Keratinocyte (primary cell): ENCODE data around the gene DHTKD1. TPM values are rescaled to one million over a fixed set of nuclear protein-coding genes. Genes with fewer than 3 reads are reported as not detected.

Experiments
- DNase-seq: peaks from one replicate; pipeline ENCODE4 v3.0.0-alpha.2; 2011; ENCODE audit warnings: low read depth, missing footprints, low spot score
- FAIRE-seq: peaks from 2 replicates; lab custom pipeline; 2011; peaks lifted over from hg19 to GRCh38; lab: Jason Lieb, UNC
- H2AFZ ChIP-seq: 2 replicates; pipeline ENCODE4 v1.6.0; 2012; ENCODE audit warnings: low read length, control low read depth, inconsistent platforms; ENCODE audit not compliant: control insufficient read depth
- H3K27ac ChIP-seq: 2 replicates; pipeline ENCODE4 v1.5.1; 2011; ENCODE audit warnings: low read length; ENCODE audit not compliant: control insufficient read depth, insufficient read depth
- H3K27me3 ChIP-seq: 3 replicates; pipeline ENCODE4 v1.6.0; 2011; ENCODE audit warnings: low read length; ENCODE audit not compliant: control insufficient read depth, insufficient read depth; ENCODE audit errors: extremely low read depth
- H3K36me3 ChIP-seq, 2 experiments: 2 replicates in 1 of 2; 3 replicates in 1 of 2; pipeline ENCODE4 v1.5.1; 2011; ENCODE audit warnings: low read length in 2 of 2, mild to moderate bottlenecking in 1 of 2; ENCODE audit not compliant: control insufficient read depth in 2 of 2, insufficient read depth in 2 of 2; ENCODE audit errors: extremely low read depth in 1 of 2
- H3K4me1 ChIP-seq: 3 replicates; pipeline ENCODE4 v1.5.1; 2011; ENCODE audit warnings: low read length; ENCODE audit not compliant: control insufficient read depth, insufficient read depth; ENCODE audit errors: extremely low read depth
- H3K4me2 ChIP-seq: 3 replicates; pipeline ENCODE4 v1.6.0; 2011; ENCODE audit warnings: low read depth, low read length; ENCODE audit not compliant: control insufficient read depth, insufficient read depth; ENCODE audit errors: extremely low read depth
- H3K4me3 ChIP-seq, 3 experiments: fragments of 200-600 bp in 1 of 3; sonication (generic) in 1 of 3; 2 replicates in 2 of 3; 3 replicates in 1 of 3; pipeline ENCODE4 v1.5.1; 2011 to 2016; ENCODE audit warnings: low read length in 3 of 3, mild to moderate bottlenecking in 3 of 3, control low read depth in 2 of 3, inconsistent platforms in 1 of 3, low read depth in 1 of 3, mixed read lengths in 1 of 3, mixed run types in 1 of 3, moderate library complexity in 1 of 3; ENCODE audit not compliant: control insufficient read depth in 2 of 3, insufficient read depth in 2 of 3; ENCODE audit errors: extremely low read depth in 1 of 3
- H3K79me2 ChIP-seq: 2 replicates; pipeline ENCODE4 v1.6.0; 2012; ENCODE audit warnings: low read length; ENCODE audit not compliant: control insufficient read depth, insufficient read depth
- H3K9ac ChIP-seq: 3 replicates; pipeline ENCODE4 v1.6.0; 2011; ENCODE audit warnings: low read length; ENCODE audit not compliant: control insufficient read depth, insufficient read depth; ENCODE audit errors: extremely low read depth
- H3K9me1 ChIP-seq: 3 replicates; pipeline ENCODE4 v1.6.0; 2011; ENCODE audit warnings: low read length; ENCODE audit not compliant: control insufficient read depth, insufficient read depth; ENCODE audit errors: extremely low read depth
- H3K9me3 ChIP-seq: 2 replicates; pipeline ENCODE4 v1.5.1; 2012; ENCODE audit warnings: low read depth, low read length; ENCODE audit not compliant: control insufficient read depth
- H4K20me1 ChIP-seq: 3 replicates; pipeline ENCODE4 v1.6.0; 2011; ENCODE audit warnings: low read length; ENCODE audit not compliant: control insufficient read depth, insufficient read depth; ENCODE audit errors: extremely low read depth
- CTCF ChIP-seq, 3 experiments: IDR thresholded peaks in 1 of 3; conservative IDR thresholded peaks in 1 of 3; optimal IDR thresholded peaks in 1 of 3; 2 replicates in 2 of 3; 3 replicates in 1 of 3; pipeline versions ENCODE3 to v1.5.1; 2011; ENCODE audit warnings: low read length in 3 of 3, mild to moderate bottlenecking in 3 of 3, moderate library complexity in 2 of 3, control low read depth in 1 of 3, inconsistent platforms in 1 of 3; ENCODE audit not compliant: insufficient read depth in 2 of 3; ENCODE audit errors: extremely low read depth in 1 of 3
- EZH2 ChIP-seq: IDR thresholded peaks from one replicate; pipeline ENCODE4 v1.6.1; 2012; ENCODE audit warnings: inconsistent platforms, mild to moderate bottlenecking, low read length, moderate library complexity
- dilution Hi-C: fragments of 300-500 bp; cut with MboI; formaldehyde crosslinking; loops from one replicate; pipeline ENCODE4 v1.7.0; 2020; ENCODE audit warnings: low sequenced_read_pairs; ENCODE audit not compliant: extremely low pct_ligation_motif_present
- polyA plus RNA-seq, 5 experiments: library from polyadenylated mRNA; depleted of rRNA in 3 of 5; stranded (reverse) in 3 of 5; stranded (forward) in 1 of 5; unstranded in 1 of 5; fragments of >200 nt; gene quantifications; 1 replicate in 1 of 5; 2 replicates in 3 of 5; 3 replicates in 1 of 5; pipeline versions ENCODE4 v1.2.1 to v1.2.3, GENCODE V29; 2011 to 2012; ENCODE audit warnings: missing spikeins in 2 of 5, low read depth in 1 of 5, low replicate concordance in 1 of 5

The DHTKD1 gene
- polyA plus RNA-seq, 1 donor (not counting 4 experiments of a cell fraction or from before 2014, with no cell fraction given) = 12.8 TPM

GRCh38 chr10:12081470-12081869 is 12.7 kb downstream of the DHTKD1 start:
- H3K9me3 ChIP-seq = no peaks in the 10 kb centered on the region
- no peak overlapping the region for H3K4me3 ChIP-seq
- DNase-seq (no peak), FAIRE-seq (no peak)
- TF ChIP-seq CTCF (optimal IDR thresholded peaks at IDR 0.05 in 1 of 3, IDR thresholded peaks at IDR 0.05 in 1 of 3, conservative IDR thresholded peaks at IDR 0.05 in 1 of 3; ENCODE audit: extremely low read depth in 1 of 3, insufficient read depth in 2 of 3, low read length in 3 of 3) (no peak), EZH2 (no peak)
- H3K4me2 ChIP-seq = no peak overlapping the region
- dilution Hi-C loops = no loop called here
- H3K9ac ChIP-seq = no peak overlapping the region
- no peak overlapping the region for H3K27ac ChIP-seq
- H3K9me1 ChIP-seq = no peaks in the 10 kb centered on the region
- peaks cover 2% of the 10 kb centered on the region for H4K20me1 ChIP-seq
- H3K79me2 ChIP-seq = no peaks in the 10 kb centered on the region
- no peaks in the 10 kb centered on the region for H3K27me3 ChIP-seq
- H3K36me3 ChIP-seq = peaks cover 0 to 3% of the 10 kb centered on the region in 2 experiments
- peaks cover 3% of the 10 kb centered on the region for H3K4me1 ChIP-seq
- no peak overlapping the region for H2AFZ ChIP-seq

DNA sequence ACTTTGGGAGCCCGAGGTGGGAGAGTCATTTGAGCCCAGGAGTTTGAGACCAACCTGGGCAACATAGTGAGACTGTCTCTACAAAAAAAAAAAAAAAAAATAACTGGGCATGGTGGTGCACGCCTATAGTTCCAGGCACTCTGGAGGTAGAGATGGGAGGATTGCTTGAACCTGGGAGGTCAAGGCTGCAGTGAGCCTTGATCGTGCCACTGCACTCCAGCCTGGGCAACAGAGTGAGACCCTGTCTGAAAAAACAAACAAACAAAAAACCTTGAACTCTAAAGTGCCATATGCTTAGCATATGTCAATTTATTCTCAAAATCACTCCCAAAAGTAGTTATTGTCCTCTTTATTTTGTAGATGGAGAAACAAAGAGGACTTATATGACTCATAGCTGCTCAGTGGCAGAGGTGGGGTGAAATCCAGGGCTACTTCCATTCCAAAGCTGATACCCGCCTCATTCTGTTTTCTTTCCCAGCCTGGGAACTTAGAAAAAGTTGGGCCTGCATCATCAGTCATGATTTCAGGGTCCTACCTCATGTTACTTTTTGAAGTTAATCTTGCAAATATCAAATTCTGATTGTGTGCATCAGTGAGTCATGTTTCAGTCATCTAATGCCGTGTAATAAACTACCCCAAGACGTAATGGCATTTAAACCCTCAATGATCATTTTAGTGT is 13.3 kb downstream of the DHTKD1 start:
- no peak for FAIRE-seq
- Histone ChIP-seq H3K4me1 (peaks cover 3% of the 10 kb centered on the region), H3K79me2 (no peaks in the 10 kb centered on the region), H4K20me1 (peaks cover 2% of the 10 kb centered on the region), H2AFZ (no peak overlapping the region), H3K36me3 (peaks cover 2 to 4% of the 10 kb centered on the region in 2 experiments), H3K9me1 (no peaks in the 10 kb centered on the region), H3K27me3 (no peaks in the 10 kb centered on the region), H3K4me2 (no peak overlapping the region), H3K27ac (no peak overlapping the region), H3K9ac (no peak overlapping the region), H3K4me3 (no peak overlapping the region), H3K9me3 (no peaks in the 10 kb centered on the region)
- TF ChIP-seq CTCF (optimal IDR thresholded peaks at IDR 0.05 in 1 of 3, IDR thresholded peaks at IDR 0.05 in 1 of 3, conservative IDR thresholded peaks at IDR 0.05 in 1 of 3; ENCODE audit: extremely low read depth in 1 of 3, insufficient read depth in 2 of 3, low read length in 3 of 3) = no peak
- TF ChIP-seq EZH2 = no peak
- dilution Hi-C loops = no loop called here
- no peak for DNase-seq
